NCI-H1930 (cell line): ENCODE data around the gene BOD1L2.

Source experiments
- DNase-seq, 2 experiments: peaks; one replicate each; lab custom pipeline; 2025; lab: John Stamatoyannopoulos, UW

Gene BOD1L2

GRCh38 chr18:57150081-57150480 lies 3.2 kb downstream of the BOD1L2 start:
- no peak for DNase-seq

DNA sequence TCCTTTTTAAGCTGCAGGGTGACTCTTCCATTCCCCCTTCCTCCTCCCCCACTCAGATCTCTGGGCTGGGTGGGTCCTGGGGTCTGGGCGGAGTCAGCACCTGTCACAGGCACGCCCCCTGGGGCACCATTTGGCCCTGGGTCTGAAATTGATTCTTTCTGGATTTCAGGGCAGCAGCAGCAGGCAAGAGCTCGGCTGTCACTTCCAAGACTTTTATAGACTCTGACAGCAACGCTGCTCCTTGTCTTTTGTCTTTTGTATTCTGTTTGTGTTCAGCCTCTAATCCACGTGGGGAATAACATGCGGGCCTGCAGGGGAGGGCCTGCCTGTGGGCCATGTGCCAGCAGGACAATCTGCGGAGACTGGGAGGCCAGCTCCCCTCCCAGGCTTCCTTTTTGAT lies 3.9 kb downstream of the BOD1L2 start:
- no peak for DNase-seq

DNA sequence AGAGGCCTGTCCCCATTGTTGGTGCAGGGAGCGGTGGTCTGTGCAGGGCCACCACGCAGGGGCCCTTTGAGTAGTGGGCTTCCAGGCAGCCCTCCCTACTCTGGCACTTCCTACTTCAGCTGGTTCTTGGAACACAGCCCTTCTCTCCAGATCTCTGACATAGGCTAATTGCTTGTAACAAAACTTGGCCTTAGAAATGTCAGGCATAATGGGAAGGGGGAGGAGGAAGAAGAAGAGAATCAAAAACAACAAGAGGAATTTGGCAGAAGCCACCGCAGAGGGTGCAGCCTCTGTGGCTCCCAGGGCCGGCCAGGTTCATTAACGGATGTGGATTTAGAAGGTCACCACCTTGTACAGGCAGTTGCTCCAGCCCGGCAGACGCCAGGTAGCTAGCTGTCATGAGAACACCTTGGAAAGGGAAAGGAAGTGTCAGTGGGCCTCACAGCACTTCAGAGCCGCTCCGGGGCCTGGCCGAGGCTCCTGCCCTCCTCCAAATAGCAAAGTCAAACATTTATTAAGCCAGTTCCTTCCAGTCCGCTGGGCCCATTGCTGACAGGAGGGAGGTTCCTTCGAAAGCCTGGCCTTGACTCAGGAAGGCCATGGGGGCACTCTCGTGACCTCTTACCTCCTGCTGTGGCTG lies 7.4 kb downstream of the BOD1L2 start:
- DNase-seq, result no peak

DNA sequence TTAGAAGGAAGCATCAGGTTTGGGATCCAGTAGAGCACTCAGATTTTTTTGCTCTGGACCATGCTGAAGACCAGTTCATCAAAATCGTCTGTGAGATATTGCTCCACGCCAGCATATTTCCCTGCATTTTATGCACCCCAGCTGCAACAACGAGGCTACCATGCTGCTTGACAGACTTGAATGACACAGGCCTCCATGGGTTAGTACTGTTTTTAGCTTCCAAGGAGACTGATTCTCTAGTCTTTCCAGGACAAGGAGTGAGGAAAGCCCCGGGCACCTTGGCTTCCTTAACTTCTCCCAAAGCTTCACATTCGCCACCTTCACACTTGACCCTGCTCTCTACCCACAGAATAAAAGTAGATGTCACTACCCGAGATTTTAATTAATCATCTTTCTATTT lies 17.5 kb downstream of the BOD1L2 start:
- DNase-seq, result no peak

DNA sequence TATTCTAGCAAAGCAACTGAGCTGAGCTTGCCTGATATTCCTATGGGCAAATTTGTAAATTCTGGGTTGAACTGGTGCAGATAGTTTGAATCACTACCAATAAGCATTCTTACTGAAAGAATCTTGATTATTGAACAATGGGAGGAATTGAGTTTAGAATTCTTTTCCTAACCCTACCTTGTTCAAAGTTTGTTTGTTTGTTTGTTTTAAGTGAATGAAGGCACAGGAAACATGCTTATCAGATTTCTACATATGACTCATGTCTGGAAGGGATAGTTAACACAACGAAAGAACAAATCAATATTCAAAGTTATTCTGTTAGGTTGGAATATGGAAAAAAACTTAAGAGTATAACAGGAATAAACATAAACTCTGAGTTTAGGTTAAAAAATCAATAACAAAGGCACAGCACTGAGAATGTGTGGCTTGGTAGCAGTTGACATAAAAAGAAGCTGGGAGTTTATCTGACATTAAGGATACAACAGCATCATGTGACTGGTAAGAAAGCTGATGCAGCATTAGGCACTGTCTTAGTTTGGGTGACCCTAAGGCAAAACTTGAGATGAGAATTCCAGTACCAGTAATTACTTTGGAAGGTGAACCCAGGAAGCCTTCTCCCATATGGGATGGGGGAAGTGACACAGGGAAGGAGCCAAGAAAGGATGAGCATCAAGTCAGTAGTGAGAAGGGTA lies 20.9 kb downstream of the BOD1L2 start:
- no peak for DNase-seq

- DNase-seq, result no peak
Measured at GRCh38 chr18:57171026-57171425, 24.1 kb downstream of the BOD1L2 start.

DNA sequence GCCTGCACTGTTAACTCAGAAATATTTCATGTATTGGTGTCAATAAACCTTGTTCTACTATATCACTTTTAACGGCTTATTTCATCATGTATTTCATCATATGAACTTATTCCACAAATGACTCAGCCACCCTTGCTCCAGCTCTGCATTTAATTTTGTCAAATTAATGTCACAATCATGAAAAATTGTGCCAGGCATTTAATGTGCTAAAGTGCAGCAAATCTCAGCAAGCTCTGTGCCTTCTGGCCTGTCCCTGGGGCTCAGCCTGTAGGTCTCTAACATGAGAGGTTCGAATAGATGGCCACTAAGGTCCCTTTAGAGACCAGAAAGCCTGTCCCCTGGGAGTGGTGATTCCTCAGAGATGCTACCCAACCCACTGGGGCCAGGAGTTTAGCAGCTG lies 28.6 kb downstream of the BOD1L2 start:
- DNase-seq, result no peak

GRCh38 chr18:57185434-57185833 lies 38.5 kb downstream of the BOD1L2 start:
- DNase-seq, result no peak

GRCh38 chr18:57188851-57189557 lies 42.1 kb downstream of the BOD1L2 start:
- no peak for DNase-seq

GRCh38 chr18:57190026-57190425 lies 43.1 kb downstream of the BOD1L2 start:
- no peak for DNase-seq

- DNase-seq, result no peak
Measured at GRCh38 chr18:57194070-57194469, 47.2 kb downstream of the BOD1L2 start.

GRCh38 chr18:57194622-57195021 lies 47.7 kb downstream of the BOD1L2 start:
- DNase-seq, result no peak

DNA sequence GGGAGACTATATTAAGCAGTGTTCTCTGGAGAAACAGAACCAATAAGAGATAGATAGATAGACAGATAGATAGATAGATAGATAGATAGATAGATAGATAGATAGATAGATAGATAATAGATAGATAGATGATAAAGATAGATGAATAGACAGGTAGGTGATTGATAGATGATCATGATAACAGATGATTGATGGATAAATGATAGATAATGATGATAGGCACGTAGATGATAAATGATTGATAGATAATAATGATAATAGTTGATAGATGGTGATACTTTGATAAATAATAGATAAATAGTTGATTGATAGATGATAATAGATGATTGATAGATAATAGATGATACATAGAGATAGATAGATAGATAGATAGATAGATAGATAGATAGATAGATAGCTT lies 48.5 kb downstream of the BOD1L2 start:
- no peak for DNase-seq

DNA sequence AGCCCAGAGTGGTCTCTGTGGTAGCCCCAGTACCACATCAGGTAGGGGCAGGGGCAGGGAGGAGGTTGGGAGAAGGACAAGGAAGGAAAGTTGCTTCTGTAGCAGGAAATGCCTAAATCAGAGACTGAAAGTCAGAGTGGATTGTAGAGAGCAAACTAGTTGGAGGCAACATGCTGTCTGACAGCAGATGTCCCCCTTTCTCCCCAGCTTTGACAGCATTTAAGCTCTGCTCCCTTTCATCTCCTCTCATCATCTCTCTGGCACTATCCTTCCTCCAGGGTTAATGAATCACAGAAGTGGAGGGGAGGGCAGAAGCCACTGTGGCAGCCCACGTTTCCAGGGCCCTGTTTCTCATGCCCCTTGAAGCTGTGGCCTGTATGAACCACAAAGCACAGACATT lies 50.4 kb downstream of the BOD1L2 start:
- no peak for DNase-seq

DNA sequence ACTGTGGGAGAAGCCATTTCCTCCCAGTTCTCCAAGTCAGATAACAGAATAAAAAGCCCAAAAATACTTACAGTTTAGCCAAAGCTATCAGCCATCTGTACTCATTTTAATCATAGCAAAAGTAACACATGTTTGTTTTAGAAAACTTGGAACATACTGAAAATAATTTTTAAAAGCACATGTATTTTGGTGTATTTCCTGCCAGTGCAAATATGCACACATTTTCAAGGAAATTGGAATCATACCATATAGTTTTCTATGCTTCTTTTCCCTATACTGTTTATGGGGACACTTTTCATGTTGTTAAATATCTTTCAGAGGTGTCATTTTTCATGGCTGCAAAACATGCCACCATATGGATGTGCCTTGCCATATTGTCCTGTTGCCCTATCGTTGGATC lies 51.2 kb downstream of the BOD1L2 start:
- DNase-seq, result no peak
